ENCODE measurements around the gene SYNGR2. TPM values are rescaled to one million over a fixed set of nuclear protein-coding genes. Genes with fewer than 3 reads are reported as not detected.

Gene SYNGR2
- polyA plus RNA-seq, 3 donors: 270 to 402 (median 350) TPM

GRCh38 chr17:78132084-78132676 lies 36.2 kb upstream of the SYNGR2 start:
- Histone ChIP-seq H3K4me2 (replicated peaks; ENCODE audit: extremely low read depth, low read length, poor library complexity, severe bottlenecking) (peak overlapping the region; percentile 100), H3K9me3 (replicated peaks in 1 of 2; ENCODE audit: control insufficient read depth in 1 of 2, insufficient read depth in 1 of 2, low read length in 2 of 2) (no peaks in the 10 kb centered on the region), H3K4me3 (replicated peaks in 1 of 3; ENCODE audit: low read depth in 2 of 3, low read length in 3 of 3) (peak overlapping the region; percentile 63 to 96 (median 73)), H2AFZ (ENCODE audit: insufficient read depth, low read depth, low read length, poor library complexity, severe bottlenecking) (no peak overlapping the region), H3K27me3 (ENCODE audit: control insufficient read depth in 2 of 2, insufficient read depth in 2 of 2, low read length in 2 of 2) (no peaks in the 10 kb centered on the region), H3K27ac (ENCODE audit: low read depth in 1 of 2, low read length in 2 of 2) (peak overlapping the region in 1 of 2 donors; percentile 39), H3K9ac (ENCODE audit: insufficient read depth, low read length, poor library complexity, severe bottlenecking) (peak overlapping the region; percentile 60), H3K36me3 (replicated peaks in 1 of 2; ENCODE audit: control insufficient read depth in 1 of 2, insufficient read depth in 2 of 2, low read length in 2 of 2) (peaks cover 36 to 41% of the 10 kb centered on the region in 2 donors), H3K79me2 (ENCODE audit: insufficient read depth, low read length) (peaks cover 73% of the 10 kb centered on the region), H3K4me1 (ENCODE audit: control insufficient read depth in 1 of 2, insufficient read depth in 2 of 2, low read length in 2 of 2) (peaks cover 61 to 86% of the 10 kb centered on the region in 2 donors), H4K20me1 (ENCODE audit: insufficient read depth, low read length) (peaks cover 56% of the 10 kb centered on the region)
- DNase-seq: no peak
- TF ChIP-seq, protein P1, sequence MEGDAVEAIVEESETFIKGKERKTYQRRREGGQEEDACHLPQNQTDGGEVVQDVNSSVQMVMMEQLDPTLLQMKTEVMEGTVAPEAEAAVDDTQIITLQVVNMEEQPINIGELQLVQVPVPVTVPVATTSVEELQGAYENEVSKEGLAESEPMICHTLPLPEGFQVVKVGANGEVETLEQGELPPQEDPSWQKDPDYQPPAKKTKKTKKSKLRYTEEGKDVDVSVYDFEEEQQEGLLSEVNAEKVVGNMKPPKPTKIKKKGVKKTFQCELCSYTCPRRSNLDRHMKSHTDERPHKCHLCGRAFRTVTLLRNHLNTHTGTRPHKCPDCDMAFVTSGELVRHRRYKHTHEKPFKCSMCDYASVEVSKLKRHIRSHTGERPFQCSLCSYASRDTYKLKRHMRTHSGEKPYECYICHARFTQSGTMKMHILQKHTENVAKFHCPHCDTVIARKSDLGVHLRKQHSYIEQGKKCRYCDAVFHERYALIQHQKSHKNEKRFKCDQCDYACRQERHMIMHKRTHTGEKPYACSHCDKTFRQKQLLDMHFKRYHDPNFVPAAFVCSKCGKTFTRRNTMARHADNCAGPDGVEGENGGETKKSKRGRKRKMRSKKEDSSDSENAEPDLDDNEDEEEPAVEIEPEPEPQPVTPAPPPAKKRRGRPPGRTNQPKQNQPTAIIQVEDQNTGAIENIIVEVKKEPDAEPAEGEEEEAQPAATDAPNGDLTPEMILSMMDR (IDR thresholded peaks at IDR 0.05): no peak
- Mint-ChIP-seq H3K4me3 (peak overlapping the region; percentile 75 to 86), H3K9me3 (no peaks in the 10 kb centered on the region), H3K27me3 (ENCODE audit: low read depth in 3 of 3) (no peaks in the 10 kb centered on the region), H3K27ac (no peak overlapping the region), H3K4me1 (peaks cover 67% of the 10 kb centered on the region), H3K36me3 (peaks cover 39 to 45% of the 10 kb centered on the region in 2 donors)
- under 1% methylated on average over 31 of the region's 38 CpGs for WGBS (ENCODE audit: insufficient coverage)
- intact Hi-C loops (cut with micrococcal nuclease): no loop called here

DNA sequence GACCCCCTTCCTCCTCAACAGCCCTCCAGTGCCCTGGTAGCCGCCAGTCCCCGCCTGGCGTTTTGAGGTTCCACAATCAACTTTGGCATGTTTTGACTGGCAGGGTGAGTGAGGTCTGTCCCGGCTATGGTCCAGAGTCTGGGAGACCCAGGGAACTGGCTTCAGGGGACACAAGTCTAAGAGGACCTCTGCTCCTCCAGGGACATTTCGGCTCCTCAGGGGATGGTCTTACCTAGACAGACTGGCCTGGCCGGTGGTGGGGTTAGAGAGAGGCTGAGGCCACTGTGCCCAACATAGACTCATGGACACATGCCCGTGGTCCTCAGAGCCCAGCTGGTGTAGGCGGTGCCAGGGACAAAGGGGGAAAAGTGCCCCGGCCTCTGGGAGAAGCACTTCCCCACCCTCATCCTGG lies 35.6 kb upstream of the SYNGR2 start:
- Mint-ChIP-seq H3K36me3 (peaks cover 43 to 49% of the 10 kb centered on the region in 2 donors), H3K9me3 (no peaks in the 10 kb centered on the region), H3K27ac (peak overlapping the region in 2 of 7 donors; percentile 57 to 63), H3K4me1 (peaks cover 71% of the 10 kb centered on the region), H3K27me3 (ENCODE audit: low read depth in 3 of 3) (peaks cover 0 to 4% (median 0%) of the 10 kb centered on the region in 3 donors), H3K4me3 (peak overlapping the region; percentile 75 to 86)
- Histone ChIP-seq H2AFZ (ENCODE audit: insufficient read depth, low read depth, low read length, poor library complexity, severe bottlenecking) (no peak overlapping the region), H3K36me3 (replicated peaks in 1 of 2; ENCODE audit: control insufficient read depth in 1 of 2, insufficient read depth in 2 of 2, low read length in 2 of 2) (peaks cover 36 to 41% of the 10 kb centered on the region in 2 donors), H3K9ac (ENCODE audit: insufficient read depth, low read length, poor library complexity, severe bottlenecking) (peak overlapping the region; percentile 60), H3K9me3 (replicated peaks in 1 of 2; ENCODE audit: control insufficient read depth in 1 of 2, insufficient read depth in 1 of 2, low read length in 2 of 2) (no peaks in the 10 kb centered on the region), H3K79me2 (ENCODE audit: insufficient read depth, low read length) (peaks cover 67% of the 10 kb centered on the region), H3K4me3 (replicated peaks in 1 of 3; ENCODE audit: low read depth in 2 of 3, low read length in 3 of 3) (peak overlapping the region in 2 of 3 experiments; percentile 73 to 96), H3K4me2 (replicated peaks; ENCODE audit: extremely low read depth, low read length, poor library complexity, severe bottlenecking) (peak overlapping the region; percentile 100), H3K27ac (ENCODE audit: low read depth in 1 of 2, low read length in 2 of 2) (no peak overlapping the region), H4K20me1 (ENCODE audit: insufficient read depth, low read length) (peaks cover 58% of the 10 kb centered on the region), H3K4me1 (ENCODE audit: control insufficient read depth in 1 of 2, insufficient read depth in 2 of 2, low read length in 2 of 2) (peaks cover 62 to 86% of the 10 kb centered on the region in 2 donors), H3K27me3 (ENCODE audit: control insufficient read depth in 2 of 2, insufficient read depth in 2 of 2, low read length in 2 of 2) (no peaks in the 10 kb centered on the region)
- no peak for DNase-seq
- intact Hi-C loops (cut with micrococcal nuclease): no loop called here
- TF ChIP-seq, protein P1 (IDR thresholded peaks at IDR 0.05): no peak
- WGBS (ENCODE audit: insufficient coverage): 47% methylated on average over 7 of the region's 9 CpGs

All from CD14-positive monocyte (primary cell).